Prostate gland (tissue), 2 donors: ENCODE results near the gene ARHGDIA. TPM values are rescaled to one million over a fixed set of nuclear protein-coding genes. Genes with fewer than 3 reads are reported as not detected.

Experiments
- DNase-seq: peaks from one replicate; pipeline ENCODE4 v3.0.0-alpha.2; 2019; ENCODE audit warnings: low spot score
- H3K27ac ChIP-seq, 2 donors: fragments of 200-600 bp; sonication (generic); 2 replicates each; pipeline ENCODE4 v1.5.1; 2017 to 2019
- H3K27me3 ChIP-seq: fragments of 200-600 bp; sonication (generic); replicated peaks from 2 replicates; pipeline ENCODE4 v1.5.1; 2019; ENCODE audit not compliant: insufficient read depth
- H3K36me3 ChIP-seq, 2 donors: fragments of 200-600 bp; sonication (generic); 1 replicate in 1 of 2; 2 replicates in 1 of 2; pipeline versions ENCODE4 v1.5.1 to v1.8.1; 2017 to 2019
- H3K4me1 ChIP-seq: fragments of 200-600 bp; sonication (generic); replicated peaks from 2 replicates; pipeline ENCODE4 v1.5.1; 2019
- H3K4me3 ChIP-seq, 2 donors: fragments of 200-600 bp; sonication (generic); 2 replicates each; pipeline ENCODE4 v1.5.1; 2017 to 2019
- H3K9me3 ChIP-seq: fragments of 200-600 bp; sonication (generic); 2 replicates; pipeline ENCODE4 v1.5.1; 2017
- POLR2A ChIP-seq: fragments of 450-650 bp; IDR thresholded peaks from one replicate; pipeline ENCODE4 v1.6.1; 2016; ENCODE audit warnings: antibody characterized with exemption, mild to moderate bottlenecking
- POLR2AphosphoS5 ChIP-seq: sonication (generic); formaldehyde crosslinking; IDR thresholded peaks from one replicate; pipeline ENCODE4 v1.6.1; 2017; ENCODE audit warnings: antibody characterized with exemption
- WGBS: methylation state at CpG from one replicate; pipeline ENCODE4 v1.1.5; 2018; 5-methylcytosine and 5-hydroxymethylcytosine counted together
- intact Hi-C: fragments of 100-400 bp; cut with DNase I; formaldehyde crosslinking; loops from one replicate; pipeline ENCODE4 v1.14.2; 2022
- total RNA-seq, 2 donors: library from RNA; depleted of rRNA; stranded (reverse); fragments of >200 nt; gene quantifications; one replicate each; pipeline ENCODE4 v1.1.0, GENCODE V29; 2016
- TF ChIP-seq, protein P1 (sequence below), 4 experiments: fragments of 200-600 bp in 2 of 4; fragments of 450-650 bp in 2 of 4; sonication (generic) in 2 of 4; IDR thresholded peaks; 1 replicate in 3 of 4; 2 replicates in 1 of 4; pipeline ENCODE4 v1.5.1; 2016 to 2019; ENCODE audit warnings: antibody characterized with exemption in 4 of 4, mild to moderate bottlenecking in 2 of 4, moderate library complexity in 2 of 4

ARHGDIA gene
- total RNA-seq, 2 donors from 2014 or later: 193 to 274 TPM

DNA sequence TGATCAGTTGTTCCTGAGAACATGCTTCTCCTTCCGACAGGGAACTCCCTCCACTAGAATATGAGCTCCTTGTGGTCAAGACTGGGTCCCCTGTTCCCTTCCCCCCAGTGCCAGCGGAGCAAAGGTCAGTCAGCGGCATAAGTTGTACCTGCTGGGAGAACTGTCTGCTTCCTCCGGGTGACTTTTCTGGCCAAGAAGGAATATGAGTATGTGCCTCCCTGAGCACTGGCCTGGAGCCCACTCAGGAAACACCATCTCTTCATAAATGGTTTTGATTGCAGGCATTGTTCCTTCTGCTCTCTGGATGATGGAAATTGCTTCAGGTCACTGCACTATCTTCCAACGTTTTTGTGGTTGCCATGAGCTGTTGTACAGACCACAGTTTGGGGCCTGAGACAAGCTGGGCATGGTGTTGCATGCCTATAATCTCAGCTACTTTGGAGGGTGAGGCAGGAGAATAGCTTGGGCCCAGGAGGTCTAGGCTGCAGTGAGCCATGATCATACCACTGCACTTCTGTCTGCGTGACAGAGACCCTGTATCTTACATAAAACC lies 7.9 kb downstream of the ARHGDIA start:
- H3K36me3 ChIP-seq: no peaks in the 10 kb centered on the region
- H3K4me3 ChIP-seq: no peak overlapping the region
- H3K9me3 ChIP-seq: no peaks in the 10 kb centered on the region
- intact Hi-C loops: no loop called here
- no peak for DNase-seq
- TF ChIP-seq POLR2AphosphoS5 (no peak), POLR2A (no peak)
- TF ChIP-seq, protein P1, sequence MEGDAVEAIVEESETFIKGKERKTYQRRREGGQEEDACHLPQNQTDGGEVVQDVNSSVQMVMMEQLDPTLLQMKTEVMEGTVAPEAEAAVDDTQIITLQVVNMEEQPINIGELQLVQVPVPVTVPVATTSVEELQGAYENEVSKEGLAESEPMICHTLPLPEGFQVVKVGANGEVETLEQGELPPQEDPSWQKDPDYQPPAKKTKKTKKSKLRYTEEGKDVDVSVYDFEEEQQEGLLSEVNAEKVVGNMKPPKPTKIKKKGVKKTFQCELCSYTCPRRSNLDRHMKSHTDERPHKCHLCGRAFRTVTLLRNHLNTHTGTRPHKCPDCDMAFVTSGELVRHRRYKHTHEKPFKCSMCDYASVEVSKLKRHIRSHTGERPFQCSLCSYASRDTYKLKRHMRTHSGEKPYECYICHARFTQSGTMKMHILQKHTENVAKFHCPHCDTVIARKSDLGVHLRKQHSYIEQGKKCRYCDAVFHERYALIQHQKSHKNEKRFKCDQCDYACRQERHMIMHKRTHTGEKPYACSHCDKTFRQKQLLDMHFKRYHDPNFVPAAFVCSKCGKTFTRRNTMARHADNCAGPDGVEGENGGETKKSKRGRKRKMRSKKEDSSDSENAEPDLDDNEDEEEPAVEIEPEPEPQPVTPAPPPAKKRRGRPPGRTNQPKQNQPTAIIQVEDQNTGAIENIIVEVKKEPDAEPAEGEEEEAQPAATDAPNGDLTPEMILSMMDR (IDR thresholded peaks at IDR 0.05): no peak
- H3K27me3 ChIP-seq: no peaks in the 10 kb centered on the region
- 78% methylated on average over 6 of the region's 6 CpGs for WGBS
- peaks cover 16% of the 10 kb centered on the region for H3K4me1 ChIP-seq
- no peak overlapping the region for H3K27ac ChIP-seq

DNA sequence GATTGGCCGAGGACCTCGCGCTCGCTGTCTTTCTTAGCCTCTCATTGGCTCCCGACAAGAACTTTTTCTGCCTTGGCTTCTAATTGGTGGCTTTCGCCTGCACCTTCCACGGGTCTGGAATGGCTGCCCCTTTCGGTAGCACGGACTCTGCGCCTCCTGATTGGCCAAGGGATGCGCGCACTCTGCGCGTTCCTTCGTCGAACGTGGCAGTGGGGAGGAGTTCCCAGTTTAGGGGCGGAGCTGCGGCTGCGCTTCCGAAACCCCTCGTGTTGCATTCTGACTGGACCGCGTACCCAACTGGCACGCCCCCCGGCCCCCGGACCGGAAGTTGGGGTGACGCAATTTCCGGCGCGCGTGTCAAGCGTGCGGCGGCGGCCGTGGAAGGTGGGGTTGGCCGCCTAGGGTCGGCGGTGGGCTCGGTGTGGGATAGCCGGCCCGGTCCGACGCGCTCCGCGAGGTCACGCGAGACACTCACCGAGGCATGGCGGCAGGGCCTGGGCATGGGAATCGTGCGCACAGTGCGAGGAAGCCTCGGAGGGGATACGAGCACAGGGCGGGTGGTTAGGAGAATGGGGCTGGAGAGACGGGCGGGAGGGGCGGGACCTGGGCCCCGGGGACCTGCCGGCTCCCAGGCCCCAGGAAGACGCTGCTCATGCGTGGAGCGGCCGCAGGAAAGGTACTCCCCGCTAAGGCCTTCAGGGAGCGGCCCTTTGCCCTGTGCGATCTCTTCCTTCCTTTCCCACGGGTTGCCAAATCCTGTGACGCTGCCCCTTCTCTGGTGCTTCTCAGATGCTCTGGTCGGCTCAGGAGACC lies 10.2 kb downstream of the ARHGDIA start:
- H3K4me1 ChIP-seq: peaks cover 16% of the 10 kb centered on the region
- H3K9me3 ChIP-seq: no peaks in the 10 kb centered on the region
- intact Hi-C loops: loop anchor here (1.0 kb wide), 1 partner anchor 10 kb away; the partner anchor contains the start of gene ARHGDIA
- under 1% methylated on average over 74 of the region's 74 CpGs for WGBS
- peak overlapping the region; percentile 62 to 76 for H3K4me3 ChIP-seq
- H3K36me3 ChIP-seq: no peaks in the 10 kb centered on the region
- peak; percentile 99 for TF ChIP-seq POLR2AphosphoS5
- TF ChIP-seq POLR2A: peak; percentile 96
- TF ChIP-seq, protein P1 (IDR thresholded peaks at IDR 0.05): peak in 2 of 4 experiments; percentile 22 to 54
- no peaks in the 10 kb centered on the region for H3K27me3 ChIP-seq
- peak overlapping the region; percentile 91 for H3K27ac ChIP-seq
- peak; percentile 100 for DNase-seq

DNA sequence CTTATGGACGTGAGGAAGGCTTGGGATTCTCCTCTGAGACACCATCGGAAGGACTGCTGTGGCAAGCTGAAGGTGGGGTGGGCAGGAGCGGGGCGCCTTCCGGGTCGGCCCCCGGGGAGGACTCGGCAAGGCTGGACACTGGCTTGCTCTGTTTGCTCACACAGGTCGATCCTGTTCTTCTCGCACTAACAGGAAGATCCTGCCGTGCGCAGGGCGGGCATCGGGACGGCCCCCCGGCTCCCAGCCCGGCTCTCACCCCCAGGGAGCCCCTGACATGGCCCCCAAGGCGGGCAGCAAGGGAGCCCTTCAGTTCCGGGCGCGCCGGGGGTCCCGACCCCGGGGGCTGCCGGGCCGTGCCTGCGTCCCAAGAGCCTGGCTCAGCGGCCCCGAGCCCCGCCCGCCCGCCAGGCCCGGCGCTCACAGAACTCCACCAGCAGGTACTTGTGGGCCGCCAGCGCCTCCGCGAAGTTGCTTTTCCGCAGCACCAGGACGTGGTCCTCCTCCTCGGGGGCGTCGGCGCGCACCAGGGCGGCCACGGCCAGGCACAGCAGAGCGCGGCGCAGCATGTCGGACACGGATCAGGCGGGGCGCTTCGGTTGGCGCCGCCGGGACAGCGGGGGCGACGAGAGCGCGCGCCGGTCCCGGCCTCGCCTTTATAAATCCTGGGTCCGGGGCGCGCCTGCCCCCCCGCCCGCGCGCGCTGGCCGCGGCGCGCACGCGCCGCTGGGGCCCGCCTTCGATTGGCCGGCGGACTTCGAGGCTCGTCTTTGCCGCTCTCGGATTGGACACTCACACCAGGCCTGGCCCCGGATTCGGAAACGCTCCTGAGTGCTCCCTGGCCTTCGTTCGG lies 11.0 kb downstream of the ARHGDIA start, which contains the start of gene P4HB:
TSS of gene P4HB (minus strand) at position 630 of the 850 bp plus-strand sequence. CDS start at position 566, 64 bp downstream.
- WGBS: under 1% methylated on average over 66 of the region's 95 CpGs
- no peak for TF ChIP-seq POLR2AphosphoS5
- TF ChIP-seq, protein P1 (IDR thresholded peaks at IDR 0.05): no peak
- TF ChIP-seq POLR2A: peak; percentile 60
- Histone ChIP-seq H3K4me1 (peaks cover 16% of the 10 kb centered on the region), H3K27me3 (no peaks in the 10 kb centered on the region), H3K36me3 (no peaks in the 10 kb centered on the region), H3K9me3 (no peaks in the 10 kb centered on the region), H3K4me3 (peak within 1 kb of the TSS; percentile 99), H3K27ac (peak within 1 kb of the TSS; percentile 92)
- intact Hi-C loops: no loop called here
- no peak for DNase-seq

DNA sequence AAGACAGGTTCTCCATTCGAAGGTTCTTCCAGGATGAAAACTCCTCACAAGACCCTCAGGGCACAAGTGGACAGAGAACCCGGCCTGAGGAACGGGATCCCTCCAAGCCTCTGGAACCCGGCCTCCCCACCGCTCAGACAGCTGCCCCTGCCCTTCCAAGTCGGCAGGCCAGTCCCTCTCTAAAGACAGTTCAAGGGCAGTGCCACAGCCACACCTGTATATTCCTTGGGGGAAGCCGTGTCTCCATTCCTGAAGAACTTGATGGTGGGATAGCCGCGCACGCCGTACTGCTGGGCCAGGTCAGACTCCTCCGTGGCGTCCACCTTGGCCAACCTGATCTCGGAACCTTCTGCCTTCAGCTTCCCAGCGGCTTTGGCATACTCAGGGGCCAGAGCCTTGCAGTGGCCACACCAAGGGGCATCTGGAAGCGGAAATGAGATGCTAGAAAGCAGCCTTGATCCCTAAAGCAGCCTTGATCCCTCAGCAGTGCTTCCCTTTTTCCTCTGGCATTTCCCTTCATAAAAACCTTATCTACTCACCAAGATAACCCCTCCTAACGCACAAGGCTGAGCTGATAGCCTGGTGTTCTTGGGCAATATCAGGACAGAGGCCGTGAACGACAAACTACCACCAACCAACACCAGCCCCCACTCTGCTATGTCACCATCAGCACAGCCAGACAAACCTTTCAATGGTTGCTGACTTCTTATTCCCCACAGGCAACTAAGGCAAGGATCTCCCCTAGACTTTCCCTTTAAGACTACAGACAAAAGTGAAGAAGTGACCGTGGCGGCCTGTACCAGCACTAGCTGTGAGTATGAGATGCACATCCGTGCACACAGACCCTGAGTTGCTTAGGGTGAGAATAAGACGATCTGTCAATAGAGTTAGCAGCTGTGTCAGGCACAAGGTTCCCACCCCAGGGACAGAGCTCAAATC lies 11.9 kb downstream of the ARHGDIA start:
- H3K4me3 ChIP-seq: peak overlapping the region; percentile 99
- WGBS: 53% methylated on average over 23 of the region's 23 CpGs
- intact Hi-C loops: no loop called here
- no peaks in the 10 kb centered on the region for H3K36me3 ChIP-seq
- H3K4me1 ChIP-seq: peaks cover 16% of the 10 kb centered on the region
- no peaks in the 10 kb centered on the region for H3K9me3 ChIP-seq
- peak overlapping the region; percentile 92 for H3K27ac ChIP-seq
- no peak for DNase-seq
- no peaks in the 10 kb centered on the region for H3K27me3 ChIP-seq
- TF ChIP-seq, protein P1 (IDR thresholded peaks at IDR 0.05): no peak
- TF ChIP-seq POLR2AphosphoS5 (no peak), POLR2A (no peak)
